GM12875 (cell line): ENCODE results near the gene MYO9A.

Experiments used
- H3K4me3 ChIP-seq: one replicate; pipeline ENCODE4 v1.5.1; 2011; ENCODE audit warnings: low read depth, low read length, control low read depth
- TF ChIP-seq, protein P1 (sequence below): IDR thresholded peaks from 2 replicates; pipeline ENCODE4 v1.5.1; 2011; ENCODE audit warnings: low read depth, mild to moderate bottlenecking, control low read depth, inconsistent platforms, low read length, moderate library complexity, borderline replicate concordance; ENCODE audit not compliant: insufficient read depth

MYO9A gene

DNA sequence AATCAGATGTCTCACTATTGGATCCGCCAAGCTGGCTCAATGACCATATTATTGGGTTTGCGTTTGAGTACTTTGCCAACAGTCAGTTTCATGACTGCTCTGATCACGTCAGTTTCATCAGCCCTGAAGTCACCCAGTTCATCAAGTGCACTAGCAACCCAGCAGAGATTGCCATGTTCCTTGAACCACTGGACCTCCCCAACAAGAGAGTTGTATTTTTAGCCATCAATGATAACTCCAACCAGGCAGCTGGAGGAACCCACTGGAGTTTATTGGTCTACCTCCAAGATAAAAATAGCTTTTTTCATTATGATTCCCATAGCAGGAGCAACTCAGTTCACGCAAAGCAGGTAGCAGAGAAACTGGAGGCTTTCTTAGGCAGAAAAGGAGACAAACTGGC lies 21.7 kb upstream of the MYO9A start:
- no peak overlapping the region for H3K4me3 ChIP-seq
- TF ChIP-seq, protein P1, sequence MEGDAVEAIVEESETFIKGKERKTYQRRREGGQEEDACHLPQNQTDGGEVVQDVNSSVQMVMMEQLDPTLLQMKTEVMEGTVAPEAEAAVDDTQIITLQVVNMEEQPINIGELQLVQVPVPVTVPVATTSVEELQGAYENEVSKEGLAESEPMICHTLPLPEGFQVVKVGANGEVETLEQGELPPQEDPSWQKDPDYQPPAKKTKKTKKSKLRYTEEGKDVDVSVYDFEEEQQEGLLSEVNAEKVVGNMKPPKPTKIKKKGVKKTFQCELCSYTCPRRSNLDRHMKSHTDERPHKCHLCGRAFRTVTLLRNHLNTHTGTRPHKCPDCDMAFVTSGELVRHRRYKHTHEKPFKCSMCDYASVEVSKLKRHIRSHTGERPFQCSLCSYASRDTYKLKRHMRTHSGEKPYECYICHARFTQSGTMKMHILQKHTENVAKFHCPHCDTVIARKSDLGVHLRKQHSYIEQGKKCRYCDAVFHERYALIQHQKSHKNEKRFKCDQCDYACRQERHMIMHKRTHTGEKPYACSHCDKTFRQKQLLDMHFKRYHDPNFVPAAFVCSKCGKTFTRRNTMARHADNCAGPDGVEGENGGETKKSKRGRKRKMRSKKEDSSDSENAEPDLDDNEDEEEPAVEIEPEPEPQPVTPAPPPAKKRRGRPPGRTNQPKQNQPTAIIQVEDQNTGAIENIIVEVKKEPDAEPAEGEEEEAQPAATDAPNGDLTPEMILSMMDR = no peak

DNA sequence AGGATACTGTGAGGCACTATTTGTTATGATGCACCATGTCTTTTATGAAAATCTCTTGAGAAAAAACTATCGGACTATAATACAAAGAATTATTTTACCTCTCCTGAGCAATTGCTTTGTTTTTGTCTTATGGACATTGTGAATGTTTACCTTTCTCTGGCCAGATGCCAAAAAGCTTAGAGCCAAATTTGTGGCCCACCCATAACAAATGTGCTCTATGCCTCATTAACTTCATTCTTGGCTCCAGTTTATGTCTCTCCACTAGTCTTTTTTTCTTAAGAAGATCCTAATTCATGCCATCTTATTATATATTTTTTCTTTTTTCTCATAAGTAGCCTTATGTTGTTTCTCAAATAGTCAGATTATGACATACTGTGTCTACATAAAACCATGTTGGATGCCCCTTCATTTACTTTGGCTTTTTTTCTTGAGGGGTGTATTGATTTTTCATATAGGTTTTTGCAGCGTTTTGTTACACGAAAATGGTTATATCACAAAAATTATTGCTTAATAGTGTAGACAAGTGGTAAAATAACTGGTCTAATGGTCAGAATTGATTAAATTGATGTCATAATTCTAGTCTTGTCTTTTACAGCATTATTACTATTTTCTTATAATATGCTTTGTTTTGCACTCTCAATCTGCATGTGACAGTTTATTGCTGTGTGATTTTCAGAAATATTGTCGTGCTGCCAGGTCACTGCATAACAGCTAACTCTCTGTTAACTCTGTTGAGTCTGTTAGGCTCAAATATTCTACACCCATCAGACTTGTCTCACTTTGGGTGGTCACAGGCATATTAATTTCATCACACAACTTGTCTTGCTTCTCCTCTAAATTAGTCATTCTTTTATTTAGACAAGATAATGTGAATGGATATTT lies 18.5 kb upstream of the MYO9A start:
- TF ChIP-seq, protein P1 = no peak
- no peak overlapping the region for H3K4me3 ChIP-seq

DNA sequence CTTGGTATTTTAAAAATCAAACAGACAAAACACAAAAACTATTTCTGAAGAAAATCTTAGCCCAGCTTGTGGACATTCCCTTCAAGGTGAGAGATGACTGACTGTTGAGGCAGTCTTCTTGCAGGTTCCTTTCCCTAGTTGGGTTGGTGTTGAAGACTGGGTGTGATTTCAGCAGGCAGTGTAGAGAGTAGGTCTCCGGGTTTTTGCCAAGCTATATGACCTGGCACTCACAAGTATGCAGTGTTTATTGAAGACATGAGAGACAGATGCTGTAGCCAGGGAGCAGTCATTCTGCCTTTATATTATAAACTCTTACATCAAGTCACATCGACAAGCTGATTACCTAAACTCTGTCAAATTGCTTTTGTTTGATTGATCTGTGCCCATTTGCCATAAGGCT lies 17.8 kb upstream of the MYO9A start:
- H3K4me3 ChIP-seq = no peak overlapping the region
- TF ChIP-seq, protein P1 = no peak

DNA sequence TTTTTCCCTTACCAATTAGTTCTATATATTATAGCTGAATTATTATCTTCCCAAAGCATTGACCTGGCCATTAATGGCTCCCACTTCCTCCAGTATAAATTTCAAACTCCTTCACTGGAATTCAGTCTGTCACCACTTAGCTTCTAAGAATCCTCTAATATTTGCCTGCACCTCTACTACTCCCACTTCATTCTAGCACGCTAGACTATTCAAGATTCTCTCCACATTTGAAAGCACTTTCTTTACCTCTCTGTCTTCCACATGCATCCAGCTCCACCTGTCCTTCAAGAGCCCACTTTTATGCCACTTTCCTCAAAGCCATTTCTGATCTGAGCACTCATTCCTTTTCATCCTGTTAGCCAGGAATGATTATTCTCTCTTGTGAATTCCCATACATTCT lies 15.3 kb upstream of the MYO9A start:
- TF ChIP-seq, protein P1 = no peak
- H3K4me3 ChIP-seq = no peak overlapping the region

DNA sequence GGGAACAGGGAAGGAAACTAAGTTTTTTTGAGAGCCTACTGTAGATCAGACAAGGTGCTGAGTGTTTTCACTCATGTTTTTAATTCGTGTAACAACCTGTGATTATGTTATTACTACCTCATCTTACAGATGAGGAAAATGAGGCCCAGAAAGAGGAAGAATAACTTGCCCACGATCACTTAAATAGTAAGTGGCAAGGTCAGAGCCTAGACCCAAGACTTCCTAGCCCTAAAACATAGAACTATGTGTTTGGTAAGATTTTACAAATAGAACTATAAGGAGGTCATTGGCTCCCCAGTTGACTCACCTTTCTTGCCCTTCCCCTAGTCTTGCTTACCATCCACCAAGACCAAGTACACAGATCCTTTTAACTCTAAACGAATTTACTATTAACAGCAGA lies 14.0 kb upstream of the MYO9A start:
- TF ChIP-seq, protein P1 = no peak
- no peak overlapping the region for H3K4me3 ChIP-seq

DNA sequence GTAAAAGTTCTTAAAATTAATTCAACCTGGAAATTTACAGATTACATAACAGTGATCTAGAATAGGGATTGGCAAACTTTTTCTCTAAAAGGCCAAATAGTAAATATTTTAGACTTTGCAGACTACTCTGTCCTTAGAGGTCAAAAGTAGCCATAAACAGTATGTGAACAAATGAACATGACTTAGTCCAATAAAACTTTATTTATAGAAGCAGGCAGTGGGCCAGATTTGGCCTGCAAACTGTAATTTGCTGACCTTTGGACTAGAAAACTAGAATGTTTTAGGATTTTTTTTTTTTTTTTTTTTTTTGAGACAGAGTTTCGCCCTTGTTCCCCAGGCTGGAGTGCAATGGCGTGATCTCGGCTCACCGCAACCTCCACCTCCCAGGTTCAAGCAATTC lies 12.3 kb upstream of the MYO9A start:
- TF ChIP-seq, protein P1 = no peak

DNA sequence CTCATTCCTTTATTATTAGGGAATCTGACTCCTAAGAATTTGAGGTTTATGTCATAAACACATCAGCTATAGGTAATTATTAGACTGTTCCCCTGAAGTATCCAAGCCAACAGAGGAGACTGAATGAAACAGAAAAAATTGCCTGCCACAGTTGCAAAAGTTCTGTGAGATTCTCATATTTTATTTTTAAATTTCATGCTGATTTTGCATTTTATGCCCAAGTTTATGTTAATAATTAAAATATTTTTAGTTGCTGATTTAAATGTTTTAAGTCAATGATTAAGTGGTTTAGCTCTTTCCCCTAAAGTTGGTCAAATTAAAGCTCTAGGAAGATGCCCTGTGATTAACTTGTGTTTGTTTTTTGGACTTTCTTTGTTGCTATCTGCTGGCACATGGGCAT lies 10.4 kb upstream of the MYO9A start:
- no peak overlapping the region for H3K4me3 ChIP-seq
- TF ChIP-seq, protein P1 = no peak

More for the DNA sequence above, 12.3 kb upstream of the MYO9A start:
- no peak overlapping the region for H3K4me3 ChIP-seq
